Osteoblast (primary cell): Measurements from ENCODE around the gene PEAK3. TPM values are rescaled to one million over a fixed set of nuclear protein-coding genes. Genes with fewer than 3 reads are reported as not detected.

Source experiments
- DNase-seq: peaks from one replicate; pipeline ENCODE4 v3.0.0; 2011; ENCODE audit warnings: low spot score, mixed read lengths; ENCODE audit not compliant: insufficient read length; ENCODE audit errors: missing footprints
- H2AFZ ChIP-seq: 2 replicates; pipeline ENCODE4 v1.6.0; 2011; ENCODE audit warnings: mild to moderate bottlenecking, low read length
- H3K27ac ChIP-seq: 2 replicates; pipeline ENCODE4 v1.5.1; 2011; ENCODE audit warnings: mild to moderate bottlenecking, low read depth, low read length, moderate library complexity
- H3K27me3 ChIP-seq: 2 replicates; pipeline ENCODE4 v1.6.0; 2012; ENCODE audit warnings: mild to moderate bottlenecking, control low read depth, inconsistent platforms, low read length, moderate library complexity; ENCODE audit not compliant: insufficient read depth
- H3K36me3 ChIP-seq: 2 replicates; pipeline ENCODE4 v1.5.1; 2011; ENCODE audit warnings: mild to moderate bottlenecking, low read length, control low read depth, moderate library complexity; ENCODE audit not compliant: insufficient read depth
- H3K4me1 ChIP-seq: 2 replicates; pipeline ENCODE4 v1.5.1; 2011; ENCODE audit warnings: mild to moderate bottlenecking, low read length, control low read depth, moderate library complexity; ENCODE audit not compliant: insufficient read depth
- H3K4me2 ChIP-seq: 2 replicates; pipeline ENCODE4 v1.6.0; 2011; ENCODE audit warnings: mild to moderate bottlenecking, low read length; ENCODE audit not compliant: insufficient read depth
- H3K4me3 ChIP-seq: fragments of 200-600 bp; sonication (generic); 3 replicates; pipeline ENCODE4 v1.5.1; 2012; ENCODE audit warnings: mild to moderate bottlenecking, low read length, inconsistent platforms; ENCODE audit not compliant: insufficient read depth
- H3K79me2 ChIP-seq: 2 replicates; pipeline ENCODE4 v1.6.0; 2012; ENCODE audit warnings: mild to moderate bottlenecking, low read length, control low read depth, inconsistent platforms; ENCODE audit not compliant: insufficient read depth
- H3K9me3 ChIP-seq: 2 replicates; pipeline ENCODE4 v1.5.1; 2011; ENCODE audit warnings: low read depth, low read length, control low read depth
- H4K20me1 ChIP-seq: 2 replicates; pipeline ENCODE4 v1.6.0; 2012; ENCODE audit warnings: mild to moderate bottlenecking, low read length, control low read depth; ENCODE audit not compliant: insufficient read depth
- total RNA-seq: library from RNA; depleted of rRNA; stranded (reverse); fragments of >200 nt; gene quantifications from 2 replicates; pipeline ENCODE4 v1.2.3, GENCODE V29; 2012
- TF ChIP-seq, protein P1 (sequence below): IDR thresholded peaks from 2 replicates; pipeline ENCODE4 v1.5.1; 2011; ENCODE audit warnings: mild to moderate bottlenecking, low read depth, low read length, moderate library complexity; ENCODE audit errors: extremely low read depth

Gene PEAK3
- total RNA-seq, 1 donor = not detected

DNA sequence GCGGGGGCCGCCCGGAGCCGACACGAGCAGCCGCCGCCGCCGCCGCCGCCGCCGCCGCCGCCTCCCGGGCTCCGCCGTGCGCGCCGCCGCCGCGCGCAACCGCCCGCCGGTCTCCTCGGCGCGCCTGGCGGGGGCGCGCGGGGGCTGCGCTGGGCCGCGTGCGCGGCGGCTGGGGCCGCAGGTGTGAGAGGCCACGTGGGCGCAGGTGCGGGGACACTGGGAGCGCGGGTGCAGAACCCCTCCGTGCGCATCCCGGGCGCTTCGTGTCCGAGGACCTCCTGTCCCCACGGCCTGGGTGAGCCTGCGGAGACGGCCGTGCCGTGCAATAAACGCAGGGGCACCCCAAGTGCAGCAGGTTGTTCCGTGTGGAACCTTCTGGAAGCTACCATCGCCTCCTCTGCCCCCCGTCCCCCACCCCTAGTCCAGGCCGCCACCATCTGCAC is 26.2 kb upstream of the PEAK3 start, which contains the start of gene LINGO3:
LINGO3 (minus strand) TSS at position 41 of the 443 bp plus-strand sequence. CDS start 16,378 bp downstream, outside the sequence.
- Histone ChIP-seq H4K20me1 (peaks cover 17% of the 10 kb centered on the region), H3K4me3 (peak within 1 kb of the TSS; percentile 42)

DNA sequence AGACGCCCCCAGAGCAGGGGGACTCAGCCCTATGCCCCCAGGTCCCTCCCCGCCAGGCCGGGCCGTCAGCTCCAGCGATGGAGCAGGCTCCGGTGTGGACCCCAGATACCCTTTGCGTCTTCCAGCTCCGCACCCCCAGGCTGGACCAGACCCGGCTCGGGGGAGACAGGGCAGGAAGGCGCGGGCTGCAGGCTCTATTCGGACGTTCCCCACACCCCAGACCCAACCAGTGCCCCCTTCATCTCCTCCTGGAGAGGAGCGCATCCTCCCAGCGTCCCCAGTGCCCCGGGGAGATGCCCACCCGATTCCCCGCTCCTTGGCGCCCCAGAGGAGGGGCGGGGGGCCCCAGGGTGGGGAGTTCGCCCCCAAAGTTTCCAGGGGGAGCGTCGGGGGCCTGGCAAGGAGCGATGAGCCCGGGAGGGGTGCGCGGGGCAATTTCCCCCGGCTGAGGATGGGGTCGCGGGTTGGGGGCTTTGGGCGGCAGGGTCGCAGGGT is 25.6 kb upstream of the PEAK3 start:
- Histone ChIP-seq H4K20me1 (peaks cover 17% of the 10 kb centered on the region), H3K4me3 (no peak overlapping the region)

More for the DNA sequence above, 26.2 kb upstream of the PEAK3 start, which contains the start of gene LINGO3:
- Histone ChIP-seq H3K4me1 (peaks cover 8% of the 10 kb centered on the region), H2AFZ (no peak within 1 kb of the TSS), H3K27ac (no peak within 1 kb of the TSS), H3K4me2 (no peak within 1 kb of the TSS), H3K27me3 (peaks cover 39% of the 10 kb centered on the region), H3K79me2 (no peaks in the 10 kb centered on the region), H3K9me3 (no peaks in the 10 kb centered on the region), H3K36me3 (no peaks in the 10 kb centered on the region)
- DNase-seq = peak; percentile 75
- TF ChIP-seq, protein P1, sequence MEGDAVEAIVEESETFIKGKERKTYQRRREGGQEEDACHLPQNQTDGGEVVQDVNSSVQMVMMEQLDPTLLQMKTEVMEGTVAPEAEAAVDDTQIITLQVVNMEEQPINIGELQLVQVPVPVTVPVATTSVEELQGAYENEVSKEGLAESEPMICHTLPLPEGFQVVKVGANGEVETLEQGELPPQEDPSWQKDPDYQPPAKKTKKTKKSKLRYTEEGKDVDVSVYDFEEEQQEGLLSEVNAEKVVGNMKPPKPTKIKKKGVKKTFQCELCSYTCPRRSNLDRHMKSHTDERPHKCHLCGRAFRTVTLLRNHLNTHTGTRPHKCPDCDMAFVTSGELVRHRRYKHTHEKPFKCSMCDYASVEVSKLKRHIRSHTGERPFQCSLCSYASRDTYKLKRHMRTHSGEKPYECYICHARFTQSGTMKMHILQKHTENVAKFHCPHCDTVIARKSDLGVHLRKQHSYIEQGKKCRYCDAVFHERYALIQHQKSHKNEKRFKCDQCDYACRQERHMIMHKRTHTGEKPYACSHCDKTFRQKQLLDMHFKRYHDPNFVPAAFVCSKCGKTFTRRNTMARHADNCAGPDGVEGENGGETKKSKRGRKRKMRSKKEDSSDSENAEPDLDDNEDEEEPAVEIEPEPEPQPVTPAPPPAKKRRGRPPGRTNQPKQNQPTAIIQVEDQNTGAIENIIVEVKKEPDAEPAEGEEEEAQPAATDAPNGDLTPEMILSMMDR = no peak

DNA sequence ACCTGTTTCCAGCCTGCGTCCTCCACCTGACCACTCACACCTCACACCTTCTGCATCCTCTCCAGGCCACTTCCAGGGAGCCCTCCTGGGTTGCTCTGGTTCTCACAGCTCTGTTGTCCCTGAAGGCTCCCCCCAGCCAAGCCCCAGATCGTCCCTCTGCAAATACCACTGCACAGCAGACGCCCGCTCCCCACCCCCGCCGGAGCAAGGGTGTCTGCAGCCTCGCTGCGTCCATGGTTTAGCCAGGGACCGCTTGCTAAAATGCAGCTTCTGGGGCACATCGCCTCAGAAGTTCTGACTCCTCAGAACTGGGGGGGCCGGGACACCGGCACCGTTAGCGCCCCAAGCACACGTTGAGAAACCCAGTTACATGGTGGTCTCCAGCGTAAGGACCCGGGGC is 25.0 kb upstream of the PEAK3 start:
- Histone ChIP-seq H3K4me1 (peaks cover 8% of the 10 kb centered on the region), H3K79me2 (no peaks in the 10 kb centered on the region), H2AFZ (no peak overlapping the region), H3K36me3 (no peaks in the 10 kb centered on the region), H3K9me3 (no peaks in the 10 kb centered on the region), H3K27ac (no peak overlapping the region), H3K27me3 (peaks cover 50% of the 10 kb centered on the region), H4K20me1 (peaks cover 17% of the 10 kb centered on the region), H3K4me2 (no peak overlapping the region), H3K4me3 (no peak overlapping the region)
- DNase-seq = no peak
- TF ChIP-seq, protein P1 = no peak

More for the DNA sequence above, 25.6 kb upstream of the PEAK3 start:
- Histone ChIP-seq H3K36me3 (no peaks in the 10 kb centered on the region), H2AFZ (no peak overlapping the region), H3K4me1 (peaks cover 8% of the 10 kb centered on the region), H3K27ac (no peak overlapping the region), H3K4me2 (no peak overlapping the region), H3K79me2 (no peaks in the 10 kb centered on the region), H3K27me3 (peaks cover 44% of the 10 kb centered on the region), H3K9me3 (no peaks in the 10 kb centered on the region)
- DNase-seq = no peak
- TF ChIP-seq, protein P1 = no peak

DNA sequence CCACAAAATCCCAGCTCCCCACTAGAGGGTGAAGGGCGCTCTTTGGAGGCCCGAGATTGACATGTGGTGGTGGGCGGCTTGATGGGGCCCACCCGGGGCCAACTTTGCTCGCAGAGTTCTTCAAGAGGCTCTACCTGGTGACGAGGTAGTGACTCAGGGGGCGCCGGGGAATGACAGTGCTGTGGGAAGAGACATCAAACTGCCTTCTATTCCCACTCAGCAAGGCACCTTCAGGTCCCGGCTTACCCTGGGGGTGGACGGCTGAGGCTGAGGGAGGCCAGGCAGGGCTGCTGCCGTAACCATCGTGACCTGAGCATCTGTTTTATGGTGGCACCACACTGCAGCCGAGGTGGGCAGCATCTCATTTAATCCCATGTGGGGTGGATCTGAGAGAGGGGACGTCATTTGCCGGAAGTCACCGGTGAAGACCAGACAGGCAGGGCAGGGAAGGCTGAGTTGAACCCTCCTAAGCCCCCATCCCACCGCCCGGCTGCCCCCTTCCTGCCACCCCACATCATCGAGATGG is 24.4 kb upstream of the PEAK3 start:
- Histone ChIP-seq H3K4me3 (no peak overlapping the region), H3K9me3 (no peaks in the 10 kb centered on the region), H3K4me1 (peaks cover 8% of the 10 kb centered on the region), H4K20me1 (peaks cover 17% of the 10 kb centered on the region), H3K79me2 (no peaks in the 10 kb centered on the region), H3K4me2 (no peak overlapping the region), H2AFZ (no peak overlapping the region), H3K36me3 (no peaks in the 10 kb centered on the region), H3K27me3 (peaks cover 51% of the 10 kb centered on the region), H3K27ac (no peak overlapping the region)
- TF ChIP-seq, protein P1 = no peak
- no peak for DNase-seq
